T-cell (primary cell): ENCODE data around the gene TULP1. TPM values are rescaled to one million over a fixed set of nuclear protein-coding genes. Genes with fewer than 3 reads are reported as not detected.
A peak's percentile ranks its signal among the peaks of the same experiment; 100 is the strongest.

ENCODE experiments used
- ATAC-seq, 4 experiments: fragments of 200-7000 bp in 3 of 4; fragments of 150-1000 bp in 1 of 4; cut with Tn5 transposase; replicated peaks in 1 of 4; 1 replicate in 3 of 4; 2 replicates in 1 of 4; pipeline ENCODE4 v1.10.0; 2021; ENCODE audit warnings: moderate library complexity in 3 of 4, mild to moderate bottlenecking in 2 of 4, moderate number of reproducible peaks in 1 of 4
- CTCF ChIA-PET, 2 donors: fragments of 300-600 bp; sonication (Branson Sonifier 250); formaldehyde crosslinking; loops; one replicate each; lab custom pipeline; 2022; ENCODE audit warnings: antibody characterized with exemption in 2 of 2; lab: Charles Lee
- POLR2A ChIA-PET, 2 donors: fragments of 300-600 bp; sonication (Branson Sonifier 250); formaldehyde crosslinking; loops; one replicate each; lab custom pipeline; 2022; ENCODE audit warnings: antibody characterized with exemption in 2 of 2; lab: Charles Lee
- DNase-seq, 35 experiments: peaks; one replicate each; pipeline versions ENCODE4 v3.0.0 to v3.0.0-alpha.2; 2013 to 2023
- H3K27ac ChIP-seq: one replicate; pipeline ENCODE4 v1.5.1; 2013; ENCODE audit warnings: low read length
- H3K27me3 ChIP-seq, 2 experiments: replicated peaks in 1 of 2; 1 replicate in 1 of 2; 2 replicates in 1 of 2; pipeline versions ENCODE4 v1.6.1 to v1.7.0; 2013; ENCODE audit warnings: low read length in 1 of 2, mixed read lengths in 1 of 2; ENCODE audit not compliant: control insufficient read depth in 2 of 2, insufficient read depth in 2 of 2; ENCODE audit errors: extremely low read depth in 1 of 2
- H3K36me3 ChIP-seq, 2 donors: 1 replicate in 1 of 2; 2 replicates in 1 of 2; pipeline versions ENCODE4 v1.6.1 to v1.7.0; 2013; ENCODE audit warnings: low read length in 1 of 2; ENCODE audit not compliant: control insufficient read depth in 2 of 2, insufficient read depth in 1 of 2; ENCODE audit errors: extremely low read depth in 1 of 2
- H3K4me1 ChIP-seq, 2 experiments: 1 replicate in 1 of 2; 2 replicates in 1 of 2; pipeline versions ENCODE4 v1.6.1 to v1.7.0; 2013; ENCODE audit warnings: low read length in 2 of 2, mixed read lengths in 1 of 2; ENCODE audit not compliant: insufficient read depth in 2 of 2, control insufficient read depth in 1 of 2; ENCODE audit errors: extremely low read depth in 1 of 2
- H3K4me3 ChIP-seq, 2 donors: 1 replicate in 1 of 2; 2 replicates in 1 of 2; pipeline versions ENCODE4 v1.5.1 to v1.7.0; 2013; ENCODE audit warnings: mild to moderate bottlenecking in 2 of 2, low read length in 1 of 2, moderate library complexity in 1 of 2; ENCODE audit not compliant: control insufficient read depth in 1 of 2; ENCODE audit errors: extremely low read depth in 1 of 2
- H3K9me3 ChIP-seq: 2 replicates; pipeline ENCODE4 v1.7.0; 2013
- H3K27ac Mint-ChIP-seq, 2 donors: one replicate each; pipeline ENCODE4 v1.8.0; 2020 to 2021; ENCODE audit warnings: mild to moderate bottlenecking in 2 of 2, mixed read lengths in 2 of 2
- H3K27me3 Mint-ChIP-seq, 2 donors: one replicate each; pipeline ENCODE4 v1.8.0; 2021 to 2022; ENCODE audit warnings: mixed read lengths in 2 of 2
- H3K36me3 Mint-ChIP-seq: one replicate; pipeline ENCODE4 v1.8.0; 2021; ENCODE audit warnings: mixed read lengths
- H3K4me1 Mint-ChIP-seq, 3 donors: one replicate each; pipeline ENCODE4 v1.8.0; 2020 to 2022; ENCODE audit warnings: mixed read lengths in 3 of 3, mild to moderate bottlenecking in 1 of 3
- H3K4me3 Mint-ChIP-seq, 3 donors: one replicate each; pipeline ENCODE4 v1.8.0; 2020 to 2022; ENCODE audit warnings: mild to moderate bottlenecking in 3 of 3, mixed read lengths in 3 of 3, moderate library complexity in 3 of 3
- H3K9me3 Mint-ChIP-seq, 3 donors: one replicate each; pipeline ENCODE4 v1.8.0; 2020 to 2022; ENCODE audit warnings: mixed read lengths in 3 of 3
- WGBS: methylation state at CpG from one replicate; pipeline ENCODE4 v1.1.5; 2013; ENCODE audit warnings: missing lambda C conversion rate; ENCODE audit not compliant: insufficient coverage; 5-methylcytosine and 5-hydroxymethylcytosine counted together
- total RNA-seq, 35 experiments: library from RNA in 6 of 35; stranded (reverse) in 6 of 35; fragments of 120-200 nt in 1 of 35; gene quantifications; one replicate each; pipeline versions ENCODE4 v1.2.1 to v1.2.4 and lab custom pipeline; 2013 to 2026

The TULP1 gene
- total RNA-seq, 5 donors from 2014 or later (not counting 1 experiment from before 2014, with no cell fraction given) = not detected

DNA sequence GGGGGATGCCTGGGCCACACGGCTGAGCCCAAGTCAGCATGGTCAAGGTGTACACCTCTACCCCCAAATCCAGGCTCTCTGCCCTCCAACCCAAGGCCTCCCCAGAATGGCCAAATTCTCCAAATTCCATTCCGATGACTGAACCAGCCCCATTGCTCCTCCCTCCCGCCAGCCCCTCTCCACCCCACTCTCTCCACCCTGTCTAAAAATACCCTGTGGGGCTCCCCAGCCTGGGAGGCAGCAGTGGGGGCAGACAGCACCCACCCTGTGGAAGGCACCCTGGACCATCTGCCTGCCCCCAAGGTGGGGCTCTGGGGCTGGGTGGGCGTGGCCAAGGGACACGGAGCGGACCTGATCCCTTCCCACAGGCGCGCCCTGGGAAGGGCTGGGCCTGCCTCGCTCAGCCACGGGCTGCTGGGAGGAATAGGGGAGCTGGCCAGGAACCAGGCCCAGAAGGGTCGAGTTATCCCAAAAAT is 27.3 kb downstream of the TULP1 start:
- H3K4me3 ChIP-seq = no peak overlapping the region
- CTCF ChIA-PET = no interaction called here
- DNase-seq (no peak), ATAC-seq (no peak)
- no peaks in the 10 kb centered on the region for H3K9me3 ChIP-seq
- POLR2A ChIA-PET = no interaction called here
- H3K27ac ChIP-seq = no peak overlapping the region
- H3K9me3 Mint-ChIP-seq = no peaks in the 10 kb centered on the region
- no peaks in the 10 kb centered on the region for H3K36me3 ChIP-seq
- WGBS = 90% methylated on average over 11 of the region's 11 CpGs
- no peak overlapping the region for H3K4me3 Mint-ChIP-seq
- H3K27me3 ChIP-seq = peaks cover 0 to 3% of the 10 kb centered on the region in 2 experiments
- no peak overlapping the region for H3K27ac Mint-ChIP-seq
- no peaks in the 10 kb centered on the region for H3K27me3 Mint-ChIP-seq
- peaks cover 0 to 5% of the 10 kb centered on the region in 2 experiments for H3K4me1 ChIP-seq
- no peaks in the 10 kb centered on the region for H3K36me3 Mint-ChIP-seq
- peaks cover 0 to 3% (median 2%) of the 10 kb centered on the region in 3 donors for H3K4me1 Mint-ChIP-seq

DNA sequence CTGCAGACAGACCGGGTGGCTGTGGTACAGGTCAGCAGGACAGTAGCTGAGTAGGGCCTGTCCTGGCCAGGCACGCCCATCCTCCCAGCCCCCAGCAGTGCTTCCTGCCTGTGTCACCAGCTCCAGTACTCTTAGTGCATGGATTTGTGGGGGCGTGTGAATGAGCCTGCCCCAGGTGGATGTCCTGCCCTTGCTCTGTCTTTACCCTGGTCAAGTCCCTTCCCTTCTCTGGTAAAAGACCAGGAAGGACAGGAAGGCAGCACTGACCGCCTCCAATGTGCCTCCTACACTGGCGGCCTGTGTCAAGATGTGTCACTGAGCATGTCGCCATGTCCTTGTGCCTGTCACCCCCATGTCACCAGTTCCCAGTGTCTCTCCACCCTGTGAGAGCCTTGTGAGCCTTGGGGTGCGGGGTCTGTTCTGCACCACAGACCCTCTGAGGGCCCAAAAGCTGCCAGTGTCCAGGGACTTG is 27.7 kb downstream of the TULP1 start:
- ATAC-seq (no peak), DNase-seq (no peak)
- Mint-ChIP-seq H3K4me3 (no peak overlapping the region), H3K4me1 (peaks cover 0 to 3% (median 0%) of the 10 kb centered on the region in 3 donors), H3K27me3 (no peaks in the 10 kb centered on the region), H3K36me3 (no peaks in the 10 kb centered on the region), H3K9me3 (no peaks in the 10 kb centered on the region), H3K27ac (no peak overlapping the region)
- H3K27me3 ChIP-seq = peaks cover 0 to 3% of the 10 kb centered on the region in 2 experiments
- H3K9me3 ChIP-seq = no peaks in the 10 kb centered on the region
- peaks cover 0 to 5% of the 10 kb centered on the region in 2 experiments for H3K4me1 ChIP-seq
- H3K27ac ChIP-seq = no peak overlapping the region
- CTCF ChIA-PET = no interaction called here
- POLR2A ChIA-PET = no interaction called here
- WGBS = 87% methylated on average over 7 of the region's 7 CpGs
- H3K4me3 ChIP-seq = no peak overlapping the region
- H3K36me3 ChIP-seq = no peaks in the 10 kb centered on the region

DNA sequence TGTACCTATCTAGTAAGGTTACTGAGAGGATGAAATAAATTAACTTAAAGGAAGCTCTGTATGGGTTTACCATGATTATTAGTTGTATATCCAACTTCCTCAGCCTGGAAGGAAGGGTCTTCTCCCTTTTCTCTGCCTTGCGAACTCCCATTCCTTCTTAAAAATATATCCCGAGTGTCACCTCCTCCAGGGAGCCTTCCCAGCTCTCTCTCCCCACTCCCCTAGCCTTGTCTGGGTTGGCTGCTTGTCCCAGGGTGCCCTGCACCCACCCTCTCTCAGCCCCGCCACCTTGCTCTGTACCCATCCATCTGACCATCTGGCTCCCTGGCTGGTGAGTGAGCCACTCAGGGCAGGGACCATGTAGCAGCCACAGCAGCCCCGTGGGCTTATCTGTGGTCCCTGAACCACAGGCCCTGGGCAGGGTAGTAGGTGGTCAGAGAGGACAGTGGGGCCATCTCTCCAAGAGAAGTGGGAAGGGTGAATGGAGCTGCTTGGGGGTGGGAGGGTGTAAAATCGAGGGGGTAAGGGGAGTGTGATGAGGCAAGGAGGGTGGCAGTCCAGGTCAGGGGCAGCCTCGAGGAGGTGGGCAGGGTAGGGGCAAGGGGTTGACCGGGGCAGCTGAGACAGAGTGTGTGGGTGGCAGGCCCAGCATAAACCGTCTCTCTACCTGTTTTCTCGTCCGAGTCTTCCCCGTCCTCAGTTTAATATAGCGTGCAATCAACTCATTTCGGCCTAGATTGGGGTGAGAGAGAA is 28.6 kb downstream of the TULP1 start:
- CTCF ChIA-PET = no interaction called here
- H3K27ac Mint-ChIP-seq = no peak overlapping the region

DNA sequence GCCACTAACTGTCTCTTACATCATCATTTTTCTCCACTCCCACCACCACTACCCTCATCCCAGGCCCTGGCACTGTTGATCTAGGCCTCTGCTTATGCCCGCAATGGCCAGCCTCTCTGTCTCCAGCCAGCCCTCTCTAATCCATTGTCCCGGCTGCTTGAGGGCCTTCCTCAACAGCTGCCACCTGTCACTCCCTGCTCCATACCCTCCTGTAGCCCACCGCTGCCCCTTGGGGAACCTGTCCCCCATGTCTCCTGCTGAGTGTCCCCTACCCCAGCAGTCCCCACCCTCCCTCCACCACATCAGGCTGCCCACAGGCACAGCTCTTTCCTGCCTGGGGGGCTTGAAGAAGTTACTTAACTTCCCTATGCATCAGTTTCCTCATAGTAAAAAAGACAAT is 29.2 kb downstream of the TULP1 start:
- Histone ChIP-seq H3K4me1 (peaks cover 0 to 5% of the 10 kb centered on the region in 2 experiments), H3K27ac (no peak overlapping the region), H3K4me3 (no peak overlapping the region), H3K9me3 (no peaks in the 10 kb centered on the region), H3K27me3 (peaks cover 0 to 3% of the 10 kb centered on the region in 2 experiments), H3K36me3 (no peaks in the 10 kb centered on the region)
- CTCF ChIA-PET = no interaction called here
- DNase-seq (no peak), ATAC-seq (no peak)
- no peaks in the 10 kb centered on the region for H3K9me3 Mint-ChIP-seq
- no peaks in the 10 kb centered on the region for H3K36me3 Mint-ChIP-seq
- peaks cover 0 to 3% (median 0%) of the 10 kb centered on the region in 3 donors for H3K4me1 Mint-ChIP-seq
- H3K4me3 Mint-ChIP-seq = no peak overlapping the region
- H3K27me3 Mint-ChIP-seq = no peaks in the 10 kb centered on the region
- POLR2A ChIA-PET = no interaction called here
- H3K27ac Mint-ChIP-seq = no peak overlapping the region
- 87% methylated on average over 3 of the region's 3 CpGs for WGBS

More for the DNA sequence above, 28.6 kb downstream of the TULP1 start:
- peaks cover 0 to 3% of the 10 kb centered on the region in 2 experiments for H3K27me3 ChIP-seq
- POLR2A ChIA-PET = no interaction called here
- Mint-ChIP-seq H3K4me3 (no peak overlapping the region), H3K4me1 (peaks cover 0 to 3% (median 0%) of the 10 kb centered on the region in 3 donors), H3K9me3 (no peaks in the 10 kb centered on the region), H3K36me3 (no peaks in the 10 kb centered on the region), H3K27me3 (no peaks in the 10 kb centered on the region)
- H3K9me3 ChIP-seq = no peaks in the 10 kb centered on the region
- no peak for DNase-seq
- no peak overlapping the region for H3K4me3 ChIP-seq
- peak in 1 of 4 experiments; percentile 8 for ATAC-seq
- no peaks in the 10 kb centered on the region for H3K36me3 ChIP-seq
- H3K4me1 ChIP-seq = peaks cover 0 to 5% of the 10 kb centered on the region in 2 experiments
- WGBS = 83% methylated on average over 9 of the region's 13 CpGs
- H3K27ac ChIP-seq = no peak overlapping the region

DNA sequence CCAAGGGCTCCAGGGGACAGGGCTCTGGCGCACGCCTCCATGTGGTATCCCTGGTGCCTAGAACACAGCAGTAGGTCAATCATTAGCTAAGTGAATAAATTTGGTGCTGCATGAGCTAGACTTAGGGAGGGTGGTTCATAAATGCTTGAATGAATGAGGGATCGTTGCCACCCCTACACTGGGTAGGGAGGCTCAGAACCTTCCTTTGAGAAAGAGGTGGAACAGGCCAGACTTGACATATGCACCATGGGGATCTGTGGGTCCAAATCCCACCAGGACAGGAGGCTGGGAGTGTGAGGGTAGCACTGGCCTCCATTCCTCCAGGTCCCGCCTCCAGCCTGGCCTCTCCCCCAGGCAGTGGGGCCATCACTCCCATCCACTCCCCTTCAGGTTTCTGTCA is 29.6 kb downstream of the TULP1 start:
- H3K27ac Mint-ChIP-seq = no peak overlapping the region

DNA sequence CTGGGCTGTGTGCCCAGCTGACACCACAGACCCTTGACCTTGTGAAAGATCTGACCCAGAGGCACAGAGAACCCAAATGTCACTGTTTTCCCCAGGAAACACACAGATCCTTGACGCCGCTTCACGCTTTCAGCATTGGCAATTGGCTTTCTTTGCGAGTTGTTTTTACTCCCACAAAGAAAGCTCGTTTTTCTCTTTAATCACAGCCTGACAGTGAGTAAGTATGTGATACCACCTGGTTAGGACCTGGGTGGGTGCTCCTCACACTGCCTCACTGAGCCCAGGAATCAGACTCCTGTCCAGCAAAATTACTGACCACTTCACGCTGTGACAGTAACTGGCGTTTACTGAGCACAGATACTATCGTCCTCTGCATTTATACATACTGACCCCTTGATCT is 31.5 kb downstream of the TULP1 start:
- no peaks in the 10 kb centered on the region for H3K9me3 Mint-ChIP-seq
- ChIA-PET CTCF (no interaction called here), POLR2A (interaction anchor here in 1 of 2 donors (0.7 kb wide), 1 partner anchor 10 kb away, joined by 3 read pairs; no protein-coding TSS in a partner anchor)
- no peaks in the 10 kb centered on the region for H3K4me1 ChIP-seq
- H3K27me3 Mint-ChIP-seq = no peaks in the 10 kb centered on the region
- DNase-seq (no peak), ATAC-seq (no peak)
- H3K4me1 Mint-ChIP-seq = no peaks in the 10 kb centered on the region
- no peak overlapping the region for H3K4me3 ChIP-seq
- H3K27me3 ChIP-seq = peaks cover 0 to 3% of the 10 kb centered on the region in 2 experiments
- no peaks in the 10 kb centered on the region for H3K36me3 ChIP-seq
- H3K36me3 Mint-ChIP-seq = no peaks in the 10 kb centered on the region
- no peak overlapping the region for H3K27ac Mint-ChIP-seq
- no peaks in the 10 kb centered on the region for H3K9me3 ChIP-seq
- H3K27ac ChIP-seq = no peak overlapping the region
- H3K4me3 Mint-ChIP-seq = no peak overlapping the region
- WGBS = 80% methylated on average over 4 of the region's 8 CpGs

More for the DNA sequence above, 29.6 kb downstream of the TULP1 start:
- no peak for ATAC-seq
- no peak overlapping the region for H3K4me3 Mint-ChIP-seq
- DNase-seq = no peak
- peaks cover 0 to 3% of the 10 kb centered on the region in 2 experiments for H3K4me1 ChIP-seq
- H3K27me3 Mint-ChIP-seq = no peaks in the 10 kb centered on the region
- H3K27ac ChIP-seq = no peak overlapping the region
- CTCF ChIA-PET = no interaction called here
- H3K9me3 Mint-ChIP-seq = no peaks in the 10 kb centered on the region
- no peaks in the 10 kb centered on the region for H3K9me3 ChIP-seq
- peaks cover 0 to 3% of the 10 kb centered on the region in 2 experiments for H3K27me3 ChIP-seq
- POLR2A ChIA-PET = no interaction called here
- 90% methylated on average over 3 of the region's 4 CpGs for WGBS
- no peaks in the 10 kb centered on the region for H3K36me3 ChIP-seq
- no peak overlapping the region for H3K4me3 ChIP-seq
- H3K4me1 Mint-ChIP-seq = peaks cover 0 to 3% (median 0%) of the 10 kb centered on the region in 3 donors
- H3K36me3 Mint-ChIP-seq = no peaks in the 10 kb centered on the region
